GM12878 (cell line): Measurements from ENCODE around the gene DDX31. TPM values are rescaled to one million over a fixed set of nuclear protein-coding genes. Genes with fewer than 3 reads are reported as not detected.

ENCODE experiments used
- ATAC-seq: fragments of 200-7000 bp; cut with Tn5 transposase; 3 replicates; pipeline ENCODE4 v1.9.1; 2020; ENCODE audit warnings: mild to moderate bottlenecking, moderate library complexity
- BruUV-seq: library from RNA; stranded (reverse); fragments of 400-500 nt; replicated peaks from 2 replicates; lab custom pipeline; 2021; lab: Mats Ljungman, UMichigan
- CTCF ChIA-PET: fragments of 300-600 bp; sonication (Branson Sonifier 250); formaldehyde crosslinking; extraction: SDS; loops from one replicate; lab custom pipeline; 2021; ENCODE audit warnings: inconsistent platforms; lab: Yijun Ruan, JAX
- POLR2A ChIA-PET: fragments of 350-600 bp; formaldehyde crosslinking; extraction: SDS; loops from one replicate; lab custom pipeline; 2021; ENCODE audit warnings: inconsistent platforms; lab: Charles Lee
- RAD21 ChIA-PET: fragments of 300-600 bp; sonication (Branson Sonifier 250); formaldehyde crosslinking; loops from one replicate; lab custom pipeline; 2023; ENCODE audit warnings: antibody characterized with exemption; ENCODE audit not compliant: unreplicated experiment; lab: Charles Lee
- SMC1A ChIA-PET: fragments of 300-600 bp; sonication (Branson Sonifier 250); formaldehyde crosslinking; loops from one replicate; lab custom pipeline; 2023; ENCODE audit not compliant: unreplicated experiment, uncharacterized antibody; lab: Charles Lee
- DNase-seq: peaks from one replicate; pipeline ENCODE4 v3.0.0-alpha.2; 2011; ENCODE audit warnings: low read depth, low spot score
- FAIRE-seq: peaks from 3 replicates; lab custom pipeline; 2011; peaks lifted over from hg19 to GRCh38; lab: Jason Lieb, UNC
- H2AFZ ChIP-seq: 2 replicates; pipeline ENCODE4 v1.6.0; 2011; ENCODE audit warnings: low read depth, low read length, control low read depth; ENCODE audit not compliant: control insufficient read depth
- H3K27ac ChIP-seq: 2 replicates; pipeline ENCODE4 v1.5.1; 2011; ENCODE audit warnings: control low read depth; ENCODE audit not compliant: control insufficient read depth, insufficient read depth
- H3K27me3 ChIP-seq, 2 experiments: replicated peaks in 1 of 2; 2 replicates each; pipeline versions ENCODE4 v1.6.0 to v1.6.1; 2011; ENCODE audit warnings: low read length in 1 of 2; ENCODE audit not compliant: control insufficient read depth in 2 of 2, insufficient read depth in 2 of 2
- H3K36me3 ChIP-seq, 2 experiments: 2 replicates each; pipeline ENCODE4 v1.5.1; 2011; ENCODE audit warnings: low read length in 1 of 2; ENCODE audit not compliant: control insufficient read depth in 2 of 2, insufficient read depth in 2 of 2
- H3K4me1 ChIP-seq: 2 replicates; pipeline ENCODE4 v1.6.1; 2011; ENCODE audit warnings: mild to moderate bottlenecking, low read length, moderate library complexity, mixed read lengths; ENCODE audit not compliant: control insufficient read depth, insufficient read depth
- H3K4me2 ChIP-seq: 2 replicates; pipeline ENCODE4 v1.6.0; 2011; ENCODE audit warnings: control low read depth; ENCODE audit not compliant: control insufficient read depth, insufficient read depth
- H3K4me3 ChIP-seq: fragments of 200-600 bp; sonication (generic); 2 replicates; pipeline ENCODE4 v1.5.1; 2016
- H3K79me2 ChIP-seq: 2 replicates; pipeline ENCODE4 v1.6.0; 2011; ENCODE audit warnings: low read length; ENCODE audit not compliant: control insufficient read depth, insufficient read depth
- H3K9ac ChIP-seq: 2 replicates; pipeline ENCODE4 v1.8.0; 2011; ENCODE audit warnings: low read length, control low read depth, mixed read lengths; ENCODE audit not compliant: control insufficient read depth, insufficient read depth
- H3K9me3 ChIP-seq: replicated peaks from 3 replicates; pipeline ENCODE4 v1.5.1; 2011; ENCODE audit warnings: mild to moderate bottlenecking, low read length; ENCODE audit not compliant: control insufficient read depth, insufficient read depth
- H4K20me1 ChIP-seq: 2 replicates; pipeline ENCODE4 v1.6.0; 2011; ENCODE audit not compliant: control insufficient read depth, insufficient read depth
- ATF7 ChIP-seq: fragments of 450-650 bp; IDR thresholded peaks from 2 replicates; pipeline ENCODE4 v1.6.1; 2016; ENCODE audit warnings: low read depth, mild to moderate bottlenecking
- CBFB ChIP-seq: IDR thresholded peaks from 2 replicates; pipeline ENCODE4 v1.6.1; 2016; ENCODE audit warnings: antibody characterized with exemption, low read depth
- E2F8 ChIP-seq: fragments of 450-650 bp; IDR thresholded peaks from 2 replicates; pipeline ENCODE4 v1.6.1; 2018; ENCODE audit warnings: mild to moderate bottlenecking, low read depth, moderate library complexity; ENCODE audit not compliant: partially characterized antibody
- ESRRA ChIP-seq: IDR thresholded peaks from 2 replicates; pipeline ENCODE4 v1.6.1; 2012; ENCODE audit warnings: mild to moderate bottlenecking, low read length, improper control_type of control experiment
- HCFC1 ChIP-seq: fragments of 150-350 bp; IDR thresholded peaks from 2 replicates; pipeline ENCODE4 v1.6.1; 2014; ENCODE audit warnings: low read length
- KAT2A ChIP-seq: conservative IDR thresholded peaks from 2 replicates; pipeline ENCODE4 v1.6.1; 2011; ENCODE audit warnings: low read depth, low read length; ENCODE audit not compliant: control insufficient read depth
- NR2F1 ChIP-seq: fragments of 450-650 bp; conservative IDR thresholded peaks from 2 replicates; pipeline ENCODE4 v1.6.1; 2017; ENCODE audit warnings: mild to moderate bottlenecking
- SMAD5 ChIP-seq: IDR thresholded peaks from 2 replicates; pipeline ENCODE4 v1.6.1; 2016; ENCODE audit warnings: antibody characterized with exemption, low read depth
- STAT3 ChIP-seq: IDR thresholded peaks from 2 replicates; pipeline ENCODE4 v1.6.1; 2011; ENCODE audit warnings: low read depth, low read length, improper control_type of control experiment
- TCF3 ChIP-seq: IDR thresholded peaks from 2 replicates; pipeline ENCODE4 v1.6.1; 2012; ENCODE audit warnings: low read depth, mild to moderate bottlenecking, low read length, borderline replicate concordance; ENCODE audit not compliant: insufficient read depth
- TCF7 ChIP-seq: IDR thresholded peaks from 2 replicates; pipeline ENCODE4 v1.6.1; 2014; ENCODE audit warnings: antibody characterized with exemption, borderline replicate concordance
- ZNF217 ChIP-seq: fragments of 450-650 bp; IDR thresholded peaks from 2 replicates; pipeline ENCODE4 v1.6.1; 2017; ENCODE audit warnings: antibody characterized with exemption, mild to moderate bottlenecking
- WGBS: methylation state at CpG from one replicate; pipeline ENCODE4 v1.1.6; 2016; ENCODE audit warnings: low lambda C conversion rate; ENCODE audit not compliant: insufficient replicate concordance, insufficient coverage; ENCODE audit errors: missing lambda C conversion rate; 5-methylcytosine and 5-hydroxymethylcytosine counted together
- in situ Hi-C: fragments of 300-500 bp; cut with MboI; formaldehyde crosslinking; loops from 9 replicates; pipeline ENCODE4 v1.14.3; 2018; ENCODE audit warnings: mixed read lengths
- intact Hi-C: fragments of 100-400 bp; cut with micrococcal nuclease; formaldehyde crosslinking; loops from one replicate; pipeline ENCODE4 v1.14.2; 2022; ENCODE audit not compliant: unreplicated experiment
- polyA plus RNA-seq, 11 experiments: library from polyadenylated mRNA; depleted of rRNA in 4 of 11; unstranded in 6 of 11; stranded (reverse) in 5 of 11; fragments of >200 nt; fragmentation: Nextera tagmentation in 4 of 11; fragmentation: Illumina TruSeq in 1 of 11; extraction: Ambion mirVana in 4 of 11; extraction: Trizol in 1 of 11; gene quantifications; 1 replicate in 1 of 11; 2 replicates in 10 of 11; pipeline versions ENCODE4 v1.2.1 to v1.2.3, GENCODE V29; 2011 to 2016; ENCODE audit warnings: inconsistent platforms in 2 of 11, missing spikeins in 2 of 11, low read depth in 1 of 11
- total RNA-seq, 4 experiments: library from RNA; depleted of rRNA in 3 of 4; stranded (reverse); fragments of >200 nt in 3 of 4; fragmentation: Illumina TruSeq in 1 of 4; extraction: Trizol in 1 of 4; gene quantifications; 2 replicates each; pipeline versions ENCODE4 v1.2.1 to v1.2.3, GENCODE V29; 2013 to 2021
- TF ChIP-seq, protein P1 (sequence below): fragments of 450-650 bp; IDR thresholded peaks from 2 replicates; pipeline ENCODE4 v1.6.1; 2016; ENCODE audit warnings: mild to moderate bottlenecking, moderate library complexity, borderline replicate concordance
- TF ChIP-seq, protein P2 (sequence below): fragments of 450-650 bp; IDR thresholded peaks from 2 replicates; pipeline ENCODE4 v1.6.1; 2016; ENCODE audit warnings: mild to moderate bottlenecking
- TF ChIP-seq, protein P3 (sequence below): fragments of 450-650 bp; IDR thresholded peaks from 2 replicates; pipeline ENCODE4 v1.6.1; 2017; ENCODE audit warnings: borderline replicate concordance

The DDX31 gene
- total and polyA plus RNA-seq, 10 of the 15 experiments (the other 5 are each of a cell fraction or from before 2014, with no cell fraction given), result 12.1 to 30.8 (median 20.8) TPM

DNA sequence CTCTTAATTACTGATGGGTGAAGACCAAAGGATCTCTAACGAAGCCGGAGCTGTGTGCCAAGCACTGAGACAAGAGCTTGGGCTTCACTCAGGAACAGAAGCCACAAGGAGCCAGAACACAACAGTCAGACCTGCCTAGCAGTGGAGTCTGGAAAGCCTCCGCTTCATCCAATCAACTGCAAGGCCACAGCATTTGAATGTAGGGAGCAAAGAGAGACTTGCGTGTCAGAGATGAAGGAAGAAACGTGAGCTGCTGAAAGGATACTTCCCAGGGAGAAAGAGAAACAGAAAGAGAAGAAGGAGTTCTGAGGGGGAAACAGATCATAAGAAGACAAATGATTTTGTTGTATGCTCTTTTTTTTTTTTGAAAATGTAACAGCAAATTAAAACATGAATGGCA is 43.5 kb downstream of the DDX31 start:
- no peak overlapping the region for H3K27ac ChIP-seq
- no TSS peak for BruUV-seq
- RAD21 ChIA-PET, result no interaction called here
- TF ChIP-seq CBFB, result no peak
- no peak for TF ChIP-seq HCFC1
- TF ChIP-seq, protein P1, sequence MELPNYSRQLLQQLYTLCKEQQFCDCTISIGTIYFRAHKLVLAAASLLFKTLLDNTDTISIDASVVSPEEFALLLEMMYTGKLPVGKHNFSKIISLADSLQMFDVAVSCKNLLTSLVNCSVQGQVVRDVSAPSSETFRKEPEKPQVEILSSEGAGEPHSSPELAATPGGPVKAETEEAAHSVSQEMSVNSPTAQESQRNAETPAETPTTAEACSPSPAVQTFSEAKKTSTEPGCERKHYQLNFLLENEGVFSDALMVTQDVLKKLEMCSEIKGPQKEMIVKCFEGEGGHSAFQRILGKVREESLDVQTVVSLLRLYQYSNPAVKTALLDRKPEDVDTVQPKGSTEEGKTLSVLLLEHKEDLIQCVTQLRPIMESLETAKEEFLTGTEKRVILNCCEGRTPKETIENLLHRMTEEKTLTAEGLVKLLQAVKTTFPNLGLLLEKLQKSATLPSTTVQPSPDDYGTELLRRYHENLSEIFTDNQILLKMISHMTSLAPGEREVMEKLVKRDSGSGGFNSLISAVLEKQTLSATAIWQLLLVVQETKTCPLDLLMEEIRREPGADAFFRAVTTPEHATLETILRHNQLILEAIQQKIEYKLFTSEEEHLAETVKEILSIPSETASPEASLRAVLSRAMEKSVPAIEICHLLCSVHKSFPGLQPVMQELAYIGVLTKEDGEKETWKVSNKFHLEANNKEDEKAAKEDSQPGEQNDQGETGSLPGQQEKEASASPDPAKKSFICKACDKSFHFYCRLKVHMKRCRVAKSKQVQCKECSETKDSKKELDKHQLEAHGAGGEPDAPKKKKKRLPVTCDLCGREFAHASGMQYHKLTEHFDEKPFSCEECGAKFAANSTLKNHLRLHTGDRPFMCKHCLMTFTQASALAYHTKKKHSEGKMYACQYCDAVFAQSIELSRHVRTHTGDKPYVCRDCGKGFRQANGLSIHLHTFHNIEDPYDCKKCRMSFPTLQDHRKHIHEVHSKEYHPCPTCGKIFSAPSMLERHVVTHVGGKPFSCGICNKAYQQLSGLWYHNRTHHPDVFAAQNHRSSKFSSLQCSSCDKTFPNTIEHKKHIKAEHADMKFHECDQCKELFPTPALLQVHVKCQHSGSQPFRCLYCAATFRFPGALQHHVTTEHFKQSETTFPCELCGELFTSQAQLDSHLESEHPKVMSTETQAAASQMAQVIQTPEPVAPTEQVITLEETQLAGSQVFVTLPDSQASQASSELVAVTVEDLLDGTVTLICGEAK, result no peak
- TF ChIP-seq NR2F1, result no peak
- TF ChIP-seq SMAD5, result no peak
- TF ChIP-seq, protein P2, sequence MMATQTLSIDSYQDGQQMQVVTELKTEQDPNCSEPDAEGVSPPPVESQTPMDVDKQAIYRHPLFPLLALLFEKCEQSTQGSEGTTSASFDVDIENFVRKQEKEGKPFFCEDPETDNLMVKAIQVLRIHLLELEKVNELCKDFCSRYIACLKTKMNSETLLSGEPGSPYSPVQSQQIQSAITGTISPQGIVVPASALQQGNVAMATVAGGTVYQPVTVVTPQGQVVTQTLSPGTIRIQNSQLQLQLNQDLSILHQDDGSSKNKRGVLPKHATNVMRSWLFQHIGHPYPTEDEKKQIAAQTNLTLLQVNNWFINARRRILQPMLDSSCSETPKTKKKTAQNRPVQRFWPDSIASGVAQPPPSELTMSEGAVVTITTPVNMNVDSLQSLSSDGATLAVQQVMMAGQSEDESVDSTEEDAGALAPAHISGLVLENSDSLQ, result no peak
- TF ChIP-seq STAT3, result no peak
- TF ChIP-seq ESRRA, result no peak
- no peak for TF ChIP-seq E2F8
- no peak for TF ChIP-seq ATF7
- TF ChIP-seq ZNF217, result no peak
- TF ChIP-seq, protein P3, sequence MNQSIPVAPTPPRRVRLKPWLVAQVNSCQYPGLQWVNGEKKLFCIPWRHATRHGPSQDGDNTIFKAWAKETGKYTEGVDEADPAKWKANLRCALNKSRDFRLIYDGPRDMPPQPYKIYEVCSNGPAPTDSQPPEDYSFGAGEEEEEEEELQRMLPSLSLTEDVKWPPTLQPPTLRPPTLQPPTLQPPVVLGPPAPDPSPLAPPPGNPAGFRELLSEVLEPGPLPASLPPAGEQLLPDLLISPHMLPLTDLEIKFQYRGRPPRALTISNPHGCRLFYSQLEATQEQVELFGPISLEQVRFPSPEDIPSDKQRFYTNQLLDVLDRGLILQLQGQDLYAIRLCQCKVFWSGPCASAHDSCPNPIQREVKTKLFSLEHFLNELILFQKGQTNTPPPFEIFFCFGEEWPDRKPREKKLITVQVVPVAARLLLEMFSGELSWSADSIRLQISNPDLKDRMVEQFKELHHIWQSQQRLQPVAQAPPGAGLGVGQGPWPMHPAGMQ, result no peak
- TF ChIP-seq TCF7, result no peak
- no peak for TF ChIP-seq KAT2A
- no peak for TF ChIP-seq TCF3

More for the DNA sequence above, 43.5 kb downstream of the DDX31 start:
- no peaks in the 10 kb centered on the region for H3K4me1 ChIP-seq
- no peak overlapping the region for H3K9ac ChIP-seq
- no peak for FAIRE-seq
- ChIA-PET SMC1A (no interaction called here), POLR2A (no interaction called here), CTCF (no interaction called here)
- no peak overlapping the region for H2AFZ ChIP-seq
- intact Hi-C loops, result no loop called here
- in situ Hi-C loops, result no loop called here
- H3K27me3 ChIP-seq, result no peaks in the 10 kb centered on the region
- no peak overlapping the region for H3K4me3 ChIP-seq
- H3K4me2 ChIP-seq, result no peak overlapping the region
- no peaks in the 10 kb centered on the region for H4K20me1 ChIP-seq
- ATAC-seq, result no peak
- H3K79me2 ChIP-seq, result no peaks in the 10 kb centered on the region
- no peak for DNase-seq
- 92% methylated on average over 5 of the region's 5 CpGs for WGBS
- peaks cover 14 to 22% of the 10 kb centered on the region in 2 experiments for H3K36me3 ChIP-seq
- H3K9me3 ChIP-seq, result no peaks in the 10 kb centered on the region
